Ovary (tissue), 3 donors: Measurements from ENCODE around the gene SLC50A1.
"Not testable (repeated sequence)": the region's sequence is repeated elsewhere in the genome, so short reads cannot be mapped to it uniquely, and the experiment has no call there.

Source experiments
- CTCF ChIP-seq, 3 donors: fragments of 450-650 bp in 2 of 3; fragments of 200-600 bp in 1 of 3; IDR thresholded peaks; one replicate each; pipeline versions ENCODE4 v1.5.1 to v1.8.0; 2016 to 2022; ENCODE audit warnings: antibody characterized with exemption in 3 of 3, mild to moderate bottlenecking in 1 of 3
- EP300 ChIP-seq: sonication (generic); formaldehyde crosslinking; IDR thresholded peaks from one replicate; pipeline ENCODE4 v1.6.1; 2017; ENCODE audit warnings: antibody characterized with exemption
- POLR2A ChIP-seq: fragments of 450-650 bp; IDR thresholded peaks from one replicate; pipeline ENCODE4 v1.6.1; 2017; ENCODE audit warnings: antibody characterized with exemption, mild to moderate bottlenecking, moderate library complexity
- donor health status: DM: no; HTN: no; CAD: no.

- not testable (repeated sequence) for TF ChIP-seq CTCF (IDR thresholded peaks at IDR 0.05); POLR2A; EP300
Observed at GRCh38 chr1:155162631-155163030, 27.0 kb downstream of the SLC50A1 start.
